CD1c-positive myeloid dendritic cell (primary cell): ENCODE results near the gene TXNDC5.

Experiments used
- DNase-seq: peaks from one replicate; pipeline ENCODE4 v3.0.0-alpha.2; 2016; ENCODE audit errors: extremely low spot score

Gene TXNDC5

GRCh38 chr6:7910654-7911344 lies at the start of gene TXNDC5:
TXNDC5 (minus strand) TSS chr6:7910788; CDS start chr6:7910776, 12 bp downstream.
- DNase-seq = peak; percentile 85

DNA sequence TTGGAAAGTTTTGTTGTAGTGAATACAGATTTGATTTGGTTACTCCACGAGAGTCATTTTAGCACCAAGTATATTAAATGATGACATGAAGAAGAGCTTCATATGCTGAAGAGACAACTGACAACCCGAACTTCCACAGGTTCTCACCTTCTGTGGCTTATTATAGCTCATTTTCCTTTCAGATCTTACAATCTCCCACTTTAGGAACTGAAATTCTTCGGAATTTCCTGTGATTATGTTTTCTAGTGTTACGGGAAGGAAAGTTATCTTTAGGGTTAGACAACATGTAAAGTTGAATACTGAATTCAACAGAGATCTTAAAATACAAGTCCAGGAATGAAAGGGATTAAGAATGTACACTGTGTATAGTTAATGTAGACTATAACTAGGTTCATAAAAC lies 49.6 kb upstream of the TXNDC5 start:
- no peak for DNase-seq

DNA sequence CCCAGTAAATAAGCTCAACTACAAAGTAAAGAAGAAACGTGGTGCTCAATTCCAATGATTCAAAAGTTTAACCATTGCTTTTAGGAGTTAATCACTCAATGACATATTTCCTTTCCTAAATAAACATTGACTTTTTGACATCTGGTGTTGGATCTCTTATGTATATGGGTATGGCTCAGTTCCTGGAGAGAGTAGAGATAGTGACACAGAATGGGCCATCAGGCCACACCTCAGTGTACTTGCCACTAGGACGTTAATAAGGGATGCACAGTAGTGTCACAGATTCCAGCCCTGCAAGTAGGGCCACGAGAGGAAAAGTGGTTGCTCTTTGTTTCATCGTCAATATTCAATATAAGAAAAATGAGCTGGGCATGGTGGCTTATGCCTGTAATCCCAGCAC lies 48.9 kb upstream of the TXNDC5 start:
- no peak for DNase-seq

GRCh38 chr6:7958464-7958863 lies 47.9 kb upstream of the TXNDC5 start:
- no peak for DNase-seq

DNA sequence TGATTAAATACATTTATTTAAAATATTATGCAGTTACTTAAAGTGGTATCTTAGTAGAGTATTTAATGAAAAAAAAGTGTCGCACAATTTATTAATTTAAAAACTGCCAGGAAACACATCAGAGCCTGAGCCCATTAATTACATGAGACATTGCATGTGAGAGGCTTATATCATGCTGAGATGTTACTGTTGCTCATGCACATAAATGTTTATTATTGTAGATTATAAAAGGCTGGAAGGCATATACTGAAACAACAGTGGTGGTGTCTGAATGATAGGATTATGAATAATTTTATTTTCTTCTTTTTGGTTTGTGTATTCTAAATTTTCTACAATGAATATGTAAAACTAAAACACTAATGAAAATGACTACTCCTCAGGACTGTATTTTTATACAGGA lies 45.7 kb upstream of the TXNDC5 start:
- DNase-seq = no peak

GRCh38 chr6:7954477-7955200 lies 44.1 kb upstream of the TXNDC5 start:
- DNase-seq = no peak

DNA sequence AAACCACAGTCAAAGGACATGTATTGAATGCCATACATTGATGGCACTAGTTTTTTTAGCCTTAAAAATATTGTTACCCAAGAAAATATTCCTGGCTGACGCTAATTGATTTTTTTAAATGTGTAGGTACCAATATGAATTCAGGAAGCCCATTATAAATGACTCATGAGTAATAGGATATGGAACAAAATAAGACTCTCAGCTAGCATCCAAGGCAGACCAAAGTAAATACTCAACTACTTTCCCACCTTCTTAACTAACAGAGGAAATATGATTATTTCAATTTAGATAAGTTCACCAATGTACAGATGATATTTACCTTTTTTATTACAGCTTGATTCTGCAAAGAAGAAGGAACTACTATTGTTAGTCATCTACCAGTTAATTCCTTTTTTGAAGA lies 43.2 kb upstream of the TXNDC5 start:
- DNase-seq = no peak

DNA sequence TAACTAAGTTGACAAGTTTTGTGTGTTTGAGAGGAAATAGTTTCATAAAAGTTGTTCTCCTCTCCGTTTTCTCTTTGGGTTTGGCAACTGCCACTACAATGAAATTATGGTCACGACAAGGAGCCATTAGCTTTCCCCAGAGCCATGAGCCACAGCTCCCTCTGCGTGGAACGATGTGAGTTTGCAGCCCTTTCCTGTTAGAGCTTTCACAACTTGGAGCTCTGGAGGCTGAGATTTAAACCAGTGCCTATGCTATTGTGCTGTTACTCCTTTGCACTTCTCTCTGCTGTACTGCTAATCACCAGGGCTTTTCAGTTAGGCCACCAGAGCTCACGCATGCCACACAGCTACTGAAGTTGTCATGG lies 29.3 kb upstream of the TXNDC5 start:
- DNase-seq = no peak

DNA sequence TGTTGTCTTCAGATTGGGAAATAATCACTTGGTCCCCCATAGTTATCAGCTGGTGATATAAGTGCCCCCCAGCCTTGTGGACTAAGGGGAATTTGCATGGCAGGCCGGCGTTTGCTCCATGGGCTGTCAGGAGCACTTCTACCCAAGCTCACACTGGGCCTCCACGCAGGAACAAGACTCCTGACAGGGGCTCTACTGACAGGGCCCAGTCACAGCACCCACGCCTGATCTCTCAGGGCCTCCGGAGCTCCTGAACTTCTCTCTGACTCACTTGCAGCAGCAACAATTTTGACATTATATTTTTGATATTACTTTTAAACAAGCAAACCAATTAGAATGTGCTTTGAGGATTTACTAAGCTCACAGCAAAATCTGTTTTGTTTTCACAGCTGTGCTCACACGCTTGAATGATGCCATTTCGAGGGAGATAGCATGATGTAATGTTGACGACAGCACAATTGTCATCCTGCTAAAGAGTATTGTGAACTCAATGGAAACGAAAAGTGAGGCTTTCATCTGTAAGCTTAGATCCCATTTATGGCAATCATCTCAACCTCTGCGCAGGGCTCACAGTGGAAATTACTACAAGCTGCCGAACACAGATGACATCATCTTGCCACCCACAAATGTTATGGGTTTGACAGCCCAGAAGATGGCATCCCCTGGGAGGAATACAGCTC lies 28.7 kb upstream of the TXNDC5 start:
- DNase-seq = no peak

- DNase-seq = peak; percentile 26
Observed at GRCh38 chr6:7938562-7939183, 28.1 kb upstream of the TXNDC5 start.

GRCh38 chr6:7933794-7934193 lies 23.2 kb upstream of the TXNDC5 start:
- no peak for DNase-seq

DNA sequence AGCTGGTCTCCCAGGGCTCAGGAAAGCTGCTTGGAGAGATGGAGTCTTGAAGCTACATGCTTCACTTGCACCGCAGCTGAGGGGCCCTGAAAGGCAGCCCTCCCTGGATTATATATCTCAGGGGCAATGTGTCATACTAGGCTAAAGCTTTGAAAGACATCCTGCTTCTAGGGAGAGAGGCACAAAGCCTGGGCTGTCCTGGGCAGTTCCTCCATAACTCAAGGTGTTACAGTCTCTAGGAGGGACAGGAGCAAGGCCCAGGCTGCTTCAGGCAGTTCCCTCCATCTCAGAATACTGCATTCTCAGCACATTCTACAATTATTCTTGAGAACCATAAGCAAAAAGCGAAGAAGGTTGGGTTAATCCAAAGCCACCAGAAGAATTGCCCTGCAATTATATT lies 22.0 kb upstream of the TXNDC5 start:
- no peak for DNase-seq

- DNase-seq = no peak
Observed at GRCh38 chr6:7924867-7925266, 14.3 kb upstream of the TXNDC5 start.

- no peak for DNase-seq
Observed at GRCh38 chr6:7922596-7922995, 12.0 kb upstream of the TXNDC5 start.

DNA sequence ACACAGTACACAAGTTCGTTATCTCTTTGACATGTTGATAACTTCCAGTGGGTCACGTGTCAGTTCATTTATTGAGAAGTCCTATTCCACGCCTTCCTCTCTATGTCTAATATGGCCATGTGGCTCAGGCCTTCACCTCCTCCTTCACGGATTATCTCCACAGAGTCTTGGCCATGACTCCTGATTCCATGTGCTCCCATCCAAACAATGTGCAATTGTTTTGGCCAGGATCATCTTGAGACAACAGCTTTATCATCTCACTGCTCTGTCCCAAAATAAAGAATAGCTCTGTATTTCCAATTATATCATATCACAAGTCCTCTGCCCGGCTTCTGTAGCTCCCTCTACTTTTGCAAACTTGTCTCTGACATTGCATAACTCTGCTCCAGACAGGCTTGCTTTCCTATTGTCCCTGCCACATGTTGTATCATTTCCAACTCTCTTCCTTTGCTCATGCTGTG lies 11.1 kb upstream of the TXNDC5 start:
- no peak for DNase-seq

- no peak for DNase-seq
Observed at GRCh38 chr6:7921046-7921445, 10.5 kb upstream of the TXNDC5 start.

- no peak for DNase-seq
Observed at GRCh38 chr6:7920425-7920824, 9.8 kb upstream of the TXNDC5 start.

DNA sequence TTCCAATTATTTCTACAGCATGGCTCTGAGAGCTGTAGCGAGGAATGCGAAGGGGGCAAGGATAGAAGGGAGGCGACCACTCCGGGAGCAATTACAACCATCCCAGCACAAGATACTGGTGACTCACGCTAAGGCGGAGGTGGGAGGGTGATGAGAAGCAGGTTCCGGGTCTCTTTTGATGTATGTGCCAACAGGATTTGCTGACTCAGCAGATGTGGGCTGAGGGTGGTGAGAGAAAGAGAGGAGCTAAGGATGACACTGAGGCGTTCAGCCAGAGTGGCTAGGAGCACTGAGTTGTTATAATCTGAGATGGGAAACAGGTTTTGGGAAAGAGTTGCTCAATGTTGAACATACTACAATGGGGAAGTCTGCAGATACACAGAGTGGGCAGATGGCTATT lies 9.3 kb upstream of the TXNDC5 start:
- peak; percentile 40 for DNase-seq

- DNase-seq = no peak
Observed at GRCh38 chr6:7918403-7918802, 7.8 kb upstream of the TXNDC5 start.

DNA sequence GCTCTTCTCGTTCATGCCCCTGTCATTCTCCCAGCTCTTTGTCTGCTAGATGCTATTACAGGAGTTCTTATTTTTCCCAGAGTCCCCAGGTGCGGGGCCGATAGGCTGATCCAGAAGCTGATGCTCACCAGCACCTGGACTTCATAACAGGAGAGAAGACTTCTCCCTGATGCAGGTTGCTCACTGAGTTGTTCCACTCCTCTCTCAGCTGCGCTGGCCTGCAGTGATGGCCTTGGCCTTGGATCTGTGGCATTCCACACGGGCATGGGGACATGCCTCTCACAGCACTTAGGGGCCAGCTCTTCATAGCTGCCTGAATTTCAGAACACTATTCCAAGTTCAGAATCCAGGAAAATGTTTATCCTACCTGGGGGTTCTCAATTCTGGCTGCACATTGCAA lies 7.1 kb upstream of the TXNDC5 start:
- DNase-seq = no peak

- no peak for DNase-seq
Observed at GRCh38 chr6:7916959-7917358, 6.4 kb upstream of the TXNDC5 start.

DNA sequence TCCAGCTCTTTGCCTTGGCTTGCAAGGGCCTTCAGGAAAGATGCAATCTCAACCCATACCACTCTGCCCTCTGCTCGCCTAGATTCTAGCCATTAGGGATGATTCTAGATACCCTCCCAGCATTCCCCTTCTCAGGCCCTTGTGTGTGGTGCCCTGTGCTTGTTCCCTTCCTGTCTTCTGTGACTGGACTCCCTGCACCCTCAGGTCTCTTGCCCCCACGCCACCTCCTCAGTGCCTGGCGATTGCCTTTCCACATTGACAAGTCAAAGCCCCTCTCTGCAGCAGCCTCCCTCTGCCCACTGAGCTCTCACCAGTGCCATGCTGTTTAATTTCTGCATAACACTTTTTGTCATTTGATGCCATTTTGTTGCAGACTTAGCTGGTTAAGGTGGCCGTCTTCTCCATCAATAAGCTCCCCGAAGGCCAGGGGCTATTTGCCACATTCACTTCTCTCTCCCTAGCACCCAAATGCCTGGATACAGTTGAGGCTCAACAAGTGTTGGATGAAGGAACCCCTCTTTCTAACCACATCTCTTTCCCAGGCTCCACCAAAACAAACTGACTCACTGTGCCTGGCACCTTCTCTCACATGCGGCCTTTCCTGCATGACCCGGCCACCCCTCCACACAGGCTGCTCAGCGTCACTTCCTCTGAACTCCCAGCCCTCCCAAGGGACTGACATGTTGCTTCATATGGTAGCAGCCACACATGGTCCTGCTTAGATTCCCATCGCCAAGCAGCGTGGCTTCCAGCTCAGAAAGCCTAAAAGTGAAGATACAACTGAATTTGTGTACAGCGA lies 4.6 kb upstream of the TXNDC5 start:
- DNase-seq = no peak
